ENCODE data around the gene CD180. TPM values are rescaled to one million over a fixed set of nuclear protein-coding genes. Genes with fewer than 3 reads are reported as not detected.

Gene CD180
- total RNA-seq, 4 donors from 2014 or later = 0.27 to 2.2 (median 1.2) TPM; not detected in 1

DNA sequence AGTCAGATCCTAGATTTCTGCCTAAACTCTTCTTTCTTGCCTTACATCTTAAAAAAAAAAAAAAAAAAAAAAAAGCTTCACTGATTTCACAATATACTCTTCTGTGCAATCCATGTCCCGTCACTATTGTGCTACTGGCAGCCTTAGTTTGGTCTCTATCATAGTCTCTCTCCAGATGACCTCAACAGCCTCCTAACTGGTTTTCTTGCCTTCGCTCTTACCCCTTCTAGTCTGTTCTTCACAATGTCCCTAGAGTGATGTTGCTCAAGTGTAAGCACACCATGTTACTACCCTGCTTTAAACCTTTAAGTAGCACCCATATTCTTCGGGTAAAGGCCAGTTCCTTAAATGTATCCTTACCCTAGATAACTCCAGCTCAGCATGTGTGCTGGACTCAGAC lies 25.8 kb downstream of the CD180 start:
- Histone ChIP-seq H3K9me3 (no peaks in the 10 kb centered on the region), H3K36me3 (peaks cover 0 to 27% of the 10 kb centered on the region in 2 donors), H3K4me1 (peaks cover 0 to 12% (median 8%) of the 10 kb centered on the region in 3 donors), H3K27ac (no peak overlapping the region), H3K4me3 (no peak overlapping the region), H3K27me3 (no peaks in the 10 kb centered on the region)
- TF ChIP-seq POLR2AphosphoS5 (IDR thresholded peaks at IDR 0.05) = no peak
- TF ChIP-seq, protein P1, sequence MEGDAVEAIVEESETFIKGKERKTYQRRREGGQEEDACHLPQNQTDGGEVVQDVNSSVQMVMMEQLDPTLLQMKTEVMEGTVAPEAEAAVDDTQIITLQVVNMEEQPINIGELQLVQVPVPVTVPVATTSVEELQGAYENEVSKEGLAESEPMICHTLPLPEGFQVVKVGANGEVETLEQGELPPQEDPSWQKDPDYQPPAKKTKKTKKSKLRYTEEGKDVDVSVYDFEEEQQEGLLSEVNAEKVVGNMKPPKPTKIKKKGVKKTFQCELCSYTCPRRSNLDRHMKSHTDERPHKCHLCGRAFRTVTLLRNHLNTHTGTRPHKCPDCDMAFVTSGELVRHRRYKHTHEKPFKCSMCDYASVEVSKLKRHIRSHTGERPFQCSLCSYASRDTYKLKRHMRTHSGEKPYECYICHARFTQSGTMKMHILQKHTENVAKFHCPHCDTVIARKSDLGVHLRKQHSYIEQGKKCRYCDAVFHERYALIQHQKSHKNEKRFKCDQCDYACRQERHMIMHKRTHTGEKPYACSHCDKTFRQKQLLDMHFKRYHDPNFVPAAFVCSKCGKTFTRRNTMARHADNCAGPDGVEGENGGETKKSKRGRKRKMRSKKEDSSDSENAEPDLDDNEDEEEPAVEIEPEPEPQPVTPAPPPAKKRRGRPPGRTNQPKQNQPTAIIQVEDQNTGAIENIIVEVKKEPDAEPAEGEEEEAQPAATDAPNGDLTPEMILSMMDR (IDR thresholded peaks at IDR 0.05) = no peak
- TF ChIP-seq EP300 (IDR thresholded peaks at IDR 0.05) = no peak
- no peak for TF ChIP-seq POLR2A (IDR thresholded peaks at IDR 0.05)
- WGBS, 2 donors (ENCODE audit: low coverage in 1 of 2) = 81 to 91% methylated on average over 2 to 3 of the region's 3 CpGs
- peak; percentile 52 for ATAC-seq

DNA sequence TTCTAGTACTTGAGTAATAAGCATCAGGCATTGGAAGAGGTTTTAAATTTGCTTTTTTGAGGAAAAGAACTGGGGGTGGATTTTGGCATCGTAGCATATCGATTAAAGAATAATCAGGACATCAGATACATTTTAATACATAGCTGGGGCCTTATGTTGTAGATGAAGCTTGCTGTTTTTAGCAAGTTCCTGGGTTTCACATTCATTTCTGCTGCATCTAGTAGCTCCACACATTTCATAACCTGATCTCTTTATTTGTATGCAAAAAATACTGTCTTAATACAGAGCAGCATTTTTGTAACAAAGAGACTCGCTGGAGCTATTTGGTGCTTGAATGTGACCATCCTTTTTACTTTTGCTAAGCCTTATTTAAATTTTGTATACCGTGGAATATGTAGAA lies 28.5 kb downstream of the CD180 start:
- Histone ChIP-seq H3K4me1 (peaks cover 0 to 15% (median 10%) of the 10 kb centered on the region in 3 donors), H3K27me3 (no peaks in the 10 kb centered on the region), H3K9me3 (no peaks in the 10 kb centered on the region), H3K27ac (no peak overlapping the region), H3K36me3 (peaks cover 0 to 54% of the 10 kb centered on the region in 2 donors), H3K4me3 (no peak overlapping the region)
- ATAC-seq = no peak
- WGBS, 2 donors (ENCODE audit: low coverage in 1 of 2) = 91 to 95% methylated on average over 4 of the region's 4 CpGs
- no peak for TF ChIP-seq POLR2AphosphoS5 (IDR thresholded peaks at IDR 0.05)
- TF ChIP-seq EP300 (IDR thresholded peaks at IDR 0.05) = no peak
- no peak for TF ChIP-seq POLR2A (IDR thresholded peaks at IDR 0.05)
- TF ChIP-seq, protein P1 (IDR thresholded peaks at IDR 0.05) = no peak

DNA sequence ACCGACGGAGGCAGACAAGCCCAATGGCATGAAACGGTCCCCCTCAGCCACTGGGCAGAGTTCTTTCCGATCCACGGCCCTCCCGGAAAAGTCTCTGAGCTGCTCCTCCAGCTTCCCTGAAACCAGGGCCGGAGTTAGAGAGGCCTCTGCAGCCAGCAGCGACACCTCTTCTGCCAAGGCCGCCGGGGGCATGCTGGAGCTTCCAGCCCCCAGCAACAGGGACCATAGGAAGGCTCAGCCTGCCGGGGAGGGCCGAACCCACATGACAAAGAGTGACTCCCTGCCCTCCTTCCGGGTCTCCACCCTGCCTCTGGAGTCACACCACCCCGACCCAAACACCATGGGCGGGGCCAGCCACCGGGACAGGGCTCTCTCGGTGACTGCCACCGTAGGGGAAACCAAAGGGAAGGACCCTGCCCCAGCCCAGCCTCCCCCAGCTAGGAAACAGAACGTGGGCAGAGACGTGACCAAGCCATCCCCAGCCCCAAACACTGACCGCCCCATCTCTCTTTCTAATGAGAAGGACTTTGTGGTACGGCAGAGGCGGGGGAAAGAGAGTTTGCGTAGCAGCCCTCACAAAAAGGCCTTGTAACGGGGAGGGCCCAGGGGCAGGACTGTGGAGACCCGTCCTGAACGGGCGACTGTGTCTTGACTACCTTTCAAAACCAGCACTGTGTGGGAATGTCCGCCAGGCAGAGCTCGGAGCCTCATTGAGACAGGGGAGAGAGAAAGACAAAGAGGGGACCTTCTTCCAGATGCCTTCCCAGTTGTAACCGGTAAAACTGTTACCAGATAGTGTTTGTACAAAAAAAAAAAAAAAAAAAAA lies 29.9 kb downstream of the CD180 start:
- Histone ChIP-seq H3K4me3 (peak overlapping the region; percentile 21 to 42), H3K4me1 (peaks cover 0 to 23% (median 10%) of the 10 kb centered on the region in 3 donors), H3K9me3 (no peaks in the 10 kb centered on the region), H3K36me3 (peaks cover 0 to 64% of the 10 kb centered on the region in 2 donors), H3K27me3 (no peaks in the 10 kb centered on the region), H3K27ac (peak overlapping the region; percentile 60 to 84 (median 72))
- peak; percentile 46 for ATAC-seq
- 93% methylated on average over 3 to 10 of the region's 31 CpGs for WGBS, 2 donors (ENCODE audit: low coverage in 1 of 2)
- no peak for TF ChIP-seq EP300 (IDR thresholded peaks at IDR 0.05)
- no peak for TF ChIP-seq POLR2A (IDR thresholded peaks at IDR 0.05)
- TF ChIP-seq POLR2AphosphoS5 (IDR thresholded peaks at IDR 0.05) = no peak
- TF ChIP-seq, protein P1 (IDR thresholded peaks at IDR 0.05) = no peak

DNA sequence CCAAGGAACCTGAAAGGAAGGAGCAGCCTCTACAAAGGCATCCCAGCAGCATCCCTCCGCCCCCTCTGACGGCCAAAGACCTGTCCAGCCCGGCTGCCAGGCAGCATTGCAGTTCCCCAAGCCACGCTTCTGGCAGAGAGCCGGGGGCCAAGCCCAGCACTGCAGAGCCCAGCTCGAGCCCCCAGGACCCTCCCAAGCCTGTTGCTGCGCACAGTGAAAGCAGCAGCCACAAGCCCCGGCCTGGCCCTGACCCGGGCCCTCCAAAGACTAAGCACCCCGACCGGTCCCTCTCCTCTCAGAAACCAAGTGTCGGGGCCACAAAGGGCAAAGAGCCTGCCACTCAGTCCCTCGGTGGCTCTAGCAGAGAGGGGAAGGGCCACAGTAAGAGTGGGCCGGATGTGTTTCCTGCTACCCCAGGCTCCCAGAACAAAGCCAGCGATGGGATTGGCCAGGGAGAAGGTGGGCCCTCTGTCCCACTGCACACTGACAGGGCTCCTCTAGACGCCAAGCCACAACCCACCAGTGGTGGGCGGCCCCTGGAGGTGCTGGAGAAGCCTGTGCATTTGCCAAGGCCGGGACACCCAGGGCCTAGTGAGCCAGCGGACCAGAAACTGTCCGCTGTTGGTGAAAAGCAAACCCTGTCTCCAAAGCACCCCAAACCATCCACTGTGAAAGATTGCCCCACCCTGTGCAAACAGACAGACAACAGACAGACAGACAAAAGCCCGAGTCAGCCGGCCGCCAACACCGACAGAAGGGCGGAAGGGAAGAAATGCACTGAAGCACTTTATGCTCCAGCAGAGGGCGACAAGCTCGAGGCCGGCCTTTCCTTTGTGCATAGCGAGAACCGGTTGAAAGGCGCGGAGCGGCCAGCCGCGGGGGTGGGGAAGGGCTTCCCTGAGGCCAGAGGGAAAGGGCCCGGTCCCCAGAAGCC lies 30.8 kb downstream of the CD180 start:
- no peaks in the 10 kb centered on the region for H3K27me3 ChIP-seq
- H3K27ac ChIP-seq = peak overlapping the region; percentile 60 to 84 (median 72)
- H3K4me1 ChIP-seq = peaks cover 0 to 32% (median 10%) of the 10 kb centered on the region in 3 donors
- TF ChIP-seq, protein P1 (IDR thresholded peaks at IDR 0.05) = peak; percentile 67 to 91 (median 75)
- no peak for TF ChIP-seq POLR2AphosphoS5 (IDR thresholded peaks at IDR 0.05)
- H3K36me3 ChIP-seq = peaks cover 0 to 56% of the 10 kb centered on the region in 2 donors
- ATAC-seq = peak; percentile 83
- H3K9me3 ChIP-seq = no peaks in the 10 kb centered on the region
- H3K4me3 ChIP-seq = peak overlapping the region; percentile 21 to 42
- no CpG with 5 or more reads among the region's 36 CpGs for WGBS, 2 donors (ENCODE audit: low coverage in 1 of 2)
